Kasumi-1 (cell line): Measurements from ENCODE around the gene CNTN3.
A peak's percentile ranks its signal among the peaks of the same experiment; 100 is the strongest.

ENCODE experiments used
- DNase-seq, 2 experiments: peaks; one replicate each; lab custom pipeline; 2025; lab: John Stamatoyannopoulos, UW

The CNTN3 gene

GRCh38 chr3:74611206-74611605, 3.3 kb downstream of the CNTN3 start:
- DNase-seq, result no peak

GRCh38 chr3:74607803-74608202, 6.7 kb downstream of the CNTN3 start:
- no peak for DNase-seq

- DNase-seq, result no peak
Measured at GRCh38 chr3:74606996-74607395, 7.5 kb downstream of the CNTN3 start.

- DNase-seq, result no peak
Measured at GRCh38 chr3:74605437-74605836, 9.0 kb downstream of the CNTN3 start.

- DNase-seq, result no peak
Measured at GRCh38 chr3:74603292-74603691, 11.2 kb downstream of the CNTN3 start.

GRCh38 chr3:74602471-74602870, 12.0 kb downstream of the CNTN3 start:
- DNase-seq, result no peak

- DNase-seq, result no peak
Measured at GRCh38 chr3:74601793-74602192, 12.7 kb downstream of the CNTN3 start.

- no peak for DNase-seq
Measured at GRCh38 chr3:74599564-74599963, 14.9 kb downstream of the CNTN3 start.

GRCh38 chr3:74593152-74593551, 21.3 kb downstream of the CNTN3 start:
- no peak for DNase-seq

GRCh38 chr3:74592359-74592758, 22.1 kb downstream of the CNTN3 start:
- DNase-seq, result peak; percentile 77 to 81

GRCh38 chr3:74591946-74592345, 22.5 kb downstream of the CNTN3 start:
- DNase-seq, result no peak

- no peak for DNase-seq
Measured at GRCh38 chr3:74591342-74591741, 23.1 kb downstream of the CNTN3 start.

- no peak for DNase-seq
Measured at GRCh38 chr3:74590620-74591262, 23.7 kb downstream of the CNTN3 start.

- DNase-seq, result no peak
Measured at GRCh38 chr3:74584782-74585181, 29.7 kb downstream of the CNTN3 start.

GRCh38 chr3:74582982-74583381, 31.5 kb downstream of the CNTN3 start:
- no peak for DNase-seq

GRCh38 chr3:74575857-74576256, 38.6 kb downstream of the CNTN3 start:
- DNase-seq, result no peak

GRCh38 chr3:74571118-74571517, 43.3 kb downstream of the CNTN3 start:
- no peak for DNase-seq
